ENCODE measurements around the gene TBX20.
A peak's percentile ranks its signal among the peaks of the same experiment; 100 is the strongest.

Gene TBX20

GRCh38 chr7:35253710-35254495 lies at the start of gene TBX20:
TBX20 (minus strand) TSS chr7:35254100; CDS start chr7:35253620, 480 bp downstream.
- no peak within 1 kb of the TSS for H3K27ac Mint-ChIP-seq
- peaks cover 9% of the 10 kb centered on the region for H3K4me1 Mint-ChIP-seq
- ATAC-seq: peak; percentile 64
- H3K4me3 Mint-ChIP-seq: peak within 1 kb of the TSS; percentile 50
- H3K27me3 Mint-ChIP-seq: peaks cover 91% of the 10 kb centered on the region
- peaks cover 8% of the 10 kb centered on the region for H3K36me3 Mint-ChIP-seq (ENCODE audit: low read depth)
- peaks cover 12% of the 10 kb centered on the region for H3K9me3 Mint-ChIP-seq
- peak; percentile 26 for DNase-seq

DNA sequence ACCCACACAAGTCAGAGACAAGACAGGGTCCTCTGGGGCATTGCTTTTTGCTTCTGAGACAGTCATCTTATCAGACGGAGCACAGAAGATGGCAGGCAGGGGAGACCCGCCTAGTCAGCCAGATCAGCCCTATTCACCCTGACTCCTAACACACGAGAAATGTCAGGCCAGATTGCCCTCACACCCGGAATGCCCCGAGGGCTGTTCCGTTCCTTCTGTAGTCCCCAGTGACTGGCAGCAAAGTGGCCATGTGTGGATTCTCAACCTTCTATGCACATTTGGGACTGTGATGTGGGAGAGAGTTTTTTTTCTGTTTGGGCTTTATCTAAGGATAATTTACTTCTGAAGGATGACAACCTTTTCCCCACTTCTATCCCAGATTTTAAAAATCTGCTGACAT lies 35.5 kb upstream of the TBX20 start:
- Mint-ChIP-seq H3K9me3 (peaks cover 12% of the 10 kb centered on the region), H3K27ac (no peak overlapping the region)
- no peak for ATAC-seq

GRCh38 chr7:35286986-35287385 lies 33.1 kb upstream of the TBX20 start:
- Mint-ChIP-seq H3K4me3 (no peak overlapping the region), H3K27me3 (peaks cover 13% of the 10 kb centered on the region), H3K27ac (no peak overlapping the region), H3K4me1 (no peaks in the 10 kb centered on the region), H3K9me3 (peaks cover 8% of the 10 kb centered on the region), H3K36me3 (ENCODE audit: low read depth) (no peaks in the 10 kb centered on the region)
- ATAC-seq: no peak
- DNase-seq: no peak

More for the DNA sequence above, 35.5 kb upstream of the TBX20 start:
- H3K27me3 Mint-ChIP-seq: peaks cover 12% of the 10 kb centered on the region
- H3K4me1 Mint-ChIP-seq: no peaks in the 10 kb centered on the region
- H3K4me3 Mint-ChIP-seq: no peak overlapping the region
- no peaks in the 10 kb centered on the region for H3K36me3 Mint-ChIP-seq (ENCODE audit: low read depth)
- no peak for DNase-seq

DNA sequence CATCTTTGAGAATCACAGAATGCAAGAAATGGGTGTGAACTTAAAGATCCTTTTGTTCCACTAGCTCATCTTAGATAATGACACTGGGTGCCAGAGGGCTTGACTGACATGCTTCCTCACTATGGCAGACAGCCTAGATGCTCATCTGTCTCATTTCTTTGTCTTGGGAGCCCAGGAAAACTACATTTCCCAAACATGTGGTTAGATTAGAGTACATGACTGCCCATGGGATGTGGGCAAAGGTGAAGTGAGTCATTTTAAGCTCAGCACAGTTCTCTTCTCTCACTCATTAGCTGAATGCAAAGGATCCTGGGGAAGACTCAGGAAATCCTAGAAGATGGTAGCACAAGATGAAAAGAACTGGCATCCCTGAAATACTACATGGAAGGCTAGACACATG lies 32.5 kb upstream of the TBX20 start:
- H3K27ac Mint-ChIP-seq: no peak overlapping the region

DNA sequence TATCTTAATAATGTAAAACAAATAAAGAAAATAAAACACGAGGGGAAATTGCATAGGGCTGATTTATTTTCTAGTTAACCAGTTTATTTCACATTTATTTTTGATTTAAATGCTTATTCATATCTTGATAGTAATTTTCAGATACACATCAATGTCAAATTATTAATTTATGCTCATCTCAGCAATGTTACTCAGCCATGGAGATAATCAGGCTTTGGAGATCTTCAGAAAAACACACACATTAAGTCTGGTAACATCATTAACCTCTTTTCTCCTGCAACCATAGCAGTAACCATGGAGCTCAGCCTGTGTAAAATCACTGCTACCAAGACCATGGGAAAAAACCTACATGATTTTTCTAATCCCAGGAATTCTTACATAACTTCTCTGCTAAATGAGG lies 31.9 kb upstream of the TBX20 start:
- peaks cover 13% of the 10 kb centered on the region for H3K27me3 Mint-ChIP-seq
- ATAC-seq (no peak), DNase-seq (no peak)
- H3K4me1 Mint-ChIP-seq: no peaks in the 10 kb centered on the region
- H3K36me3 Mint-ChIP-seq (ENCODE audit: low read depth): no peaks in the 10 kb centered on the region
- H3K4me3 Mint-ChIP-seq: no peak overlapping the region
- H3K9me3 Mint-ChIP-seq: peaks cover 8% of the 10 kb centered on the region
- no peak overlapping the region for H3K27ac Mint-ChIP-seq

More for the DNA sequence above, 32.5 kb upstream of the TBX20 start:
- no peak overlapping the region for H3K4me3 Mint-ChIP-seq
- H3K9me3 Mint-ChIP-seq: peaks cover 8% of the 10 kb centered on the region
- DNase-seq (no peak), ATAC-seq (no peak)
- peaks cover 13% of the 10 kb centered on the region for H3K27me3 Mint-ChIP-seq
- no peaks in the 10 kb centered on the region for H3K4me1 Mint-ChIP-seq
- no peaks in the 10 kb centered on the region for H3K36me3 Mint-ChIP-seq (ENCODE audit: low read depth)

DNA sequence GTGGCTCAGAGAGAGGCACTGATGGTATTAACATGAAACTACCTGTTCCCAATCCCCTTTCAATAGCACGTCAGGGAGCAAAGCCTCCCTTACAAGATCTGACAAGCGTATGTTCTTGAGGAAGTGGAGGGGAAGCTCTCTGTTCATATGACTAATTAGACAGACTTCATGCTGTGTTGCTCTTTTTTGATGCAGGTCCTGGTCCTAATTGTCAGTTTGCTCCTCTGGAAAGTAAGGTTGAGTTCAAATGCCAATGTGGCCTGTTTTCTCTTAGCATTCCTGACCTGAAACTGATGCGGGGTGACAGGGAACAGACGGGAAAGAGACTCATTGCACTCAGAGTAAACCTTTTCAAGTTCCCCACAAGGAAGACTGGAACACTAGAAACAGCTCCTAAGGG lies 27.0 kb upstream of the TBX20 start:
- no peak for DNase-seq
- no peak overlapping the region for H3K27ac Mint-ChIP-seq
- H3K4me1 Mint-ChIP-seq: no peaks in the 10 kb centered on the region
- H3K4me3 Mint-ChIP-seq: no peak overlapping the region
- H3K9me3 Mint-ChIP-seq: no peaks in the 10 kb centered on the region
- no peaks in the 10 kb centered on the region for H3K36me3 Mint-ChIP-seq (ENCODE audit: low read depth)
- ATAC-seq: no peak
- peaks cover 11% of the 10 kb centered on the region for H3K27me3 Mint-ChIP-seq

DNA sequence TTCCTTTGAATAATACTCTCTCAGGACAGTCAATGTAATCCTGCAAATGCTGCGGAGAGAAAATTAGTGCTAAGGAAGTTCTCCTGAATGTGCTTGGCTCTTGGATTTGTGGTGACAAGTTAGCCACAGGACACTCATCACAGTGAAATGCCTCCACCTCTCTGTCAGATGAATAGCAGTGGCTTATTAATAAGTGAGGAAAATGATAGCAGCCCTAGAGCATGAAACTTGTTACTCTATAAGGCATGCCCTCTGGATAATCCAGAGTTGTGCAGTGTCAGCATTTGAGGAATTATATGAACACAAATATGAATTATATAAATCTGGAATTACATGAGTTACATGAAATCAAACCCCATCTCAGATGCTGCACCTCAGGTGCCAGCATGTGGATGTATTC lies 23.5 kb upstream of the TBX20 start:
- H3K9me3 Mint-ChIP-seq: no peaks in the 10 kb centered on the region
- H3K4me3 Mint-ChIP-seq: no peak overlapping the region
- no peaks in the 10 kb centered on the region for H3K36me3 Mint-ChIP-seq (ENCODE audit: low read depth)
- H3K27ac Mint-ChIP-seq: no peak overlapping the region
- H3K27me3 Mint-ChIP-seq: peaks cover 16% of the 10 kb centered on the region
- ATAC-seq (no peak), DNase-seq (no peak)
- H3K4me1 Mint-ChIP-seq: no peaks in the 10 kb centered on the region

DNA sequence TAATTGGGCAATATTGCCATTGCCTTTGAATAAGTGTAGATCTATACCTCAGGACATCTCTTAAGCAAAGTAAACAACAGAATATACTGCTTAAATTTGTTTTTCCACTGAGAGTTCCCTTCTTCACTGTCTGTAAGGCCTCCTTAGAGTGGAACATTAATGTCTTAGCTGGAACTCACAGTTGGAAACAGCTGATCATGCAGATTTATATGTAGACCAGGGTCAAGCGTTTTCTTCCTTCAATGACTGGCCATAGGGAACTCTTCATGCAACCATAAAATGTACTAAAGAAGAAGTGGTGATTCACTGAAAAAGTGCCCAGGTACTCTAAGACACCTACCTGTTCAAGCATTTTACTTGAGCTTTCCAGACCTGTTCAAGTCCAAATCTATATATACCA lies 18.3 kb upstream of the TBX20 start:
- Mint-ChIP-seq H3K9me3 (no peaks in the 10 kb centered on the region), H3K4me3 (no peak overlapping the region), H3K27ac (no peak overlapping the region), H3K36me3 (ENCODE audit: low read depth) (no peaks in the 10 kb centered on the region), H3K4me1 (no peaks in the 10 kb centered on the region), H3K27me3 (peaks cover 15% of the 10 kb centered on the region)
- ATAC-seq: no peak
- DNase-seq: no peak

DNA sequence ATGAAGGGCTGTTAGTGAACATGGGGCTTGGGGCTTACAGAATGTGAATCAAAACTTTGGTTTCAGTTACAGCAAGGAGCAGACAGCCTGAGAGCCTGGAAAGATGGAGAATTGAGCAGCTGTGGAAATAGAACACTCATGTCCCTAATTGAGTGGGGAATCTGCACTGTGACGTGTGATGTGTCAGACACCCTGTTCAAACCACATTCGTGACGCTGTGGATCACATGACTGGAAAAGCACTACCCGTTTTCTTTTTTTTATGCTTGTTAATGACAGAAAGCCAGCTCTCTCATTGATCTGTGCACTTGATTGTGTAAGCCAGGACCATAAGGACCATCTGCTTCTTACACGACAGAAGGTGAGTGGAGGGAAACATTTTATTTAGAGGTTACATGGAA lies 15.1 kb upstream of the TBX20 start:
- no peak for ATAC-seq
- H3K36me3 Mint-ChIP-seq (ENCODE audit: low read depth): no peaks in the 10 kb centered on the region

DNA sequence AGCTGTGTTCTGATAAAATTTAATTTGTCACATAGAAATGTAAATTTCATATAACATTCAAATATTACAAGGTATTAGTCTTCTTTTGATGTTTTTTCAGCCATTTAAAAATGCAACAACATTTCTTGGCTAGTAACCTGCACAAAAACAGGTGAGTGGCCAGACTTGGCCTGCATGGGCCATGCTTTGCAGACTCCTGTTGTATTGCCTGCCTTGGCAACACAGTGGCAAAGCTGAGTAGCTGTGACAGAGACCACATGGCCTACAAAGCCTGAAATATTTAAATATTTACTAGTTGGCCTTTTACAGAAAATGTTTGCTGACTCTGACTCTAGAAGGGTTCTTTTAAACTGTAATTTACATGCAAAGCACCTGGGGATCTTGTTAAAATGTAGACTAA lies 13.5 kb upstream of the TBX20 start:
- Mint-ChIP-seq H3K36me3 (ENCODE audit: low read depth) (no peaks in the 10 kb centered on the region), H3K27me3 (peaks cover 38% of the 10 kb centered on the region)

More for the DNA sequence above, 15.1 kb upstream of the TBX20 start:
- no peak for DNase-seq
- no peak overlapping the region for H3K4me3 Mint-ChIP-seq
- H3K27ac Mint-ChIP-seq: no peak overlapping the region
- no peaks in the 10 kb centered on the region for H3K4me1 Mint-ChIP-seq
- no peaks in the 10 kb centered on the region for H3K9me3 Mint-ChIP-seq
- peaks cover 28% of the 10 kb centered on the region for H3K27me3 Mint-ChIP-seq

GRCh38 chr7:35263396-35263795 lies 9.5 kb upstream of the TBX20 start:
- H3K27me3 Mint-ChIP-seq: peaks cover 66% of the 10 kb centered on the region
- DNase-seq (no peak), ATAC-seq (no peak)
- H3K27ac Mint-ChIP-seq: no peak overlapping the region
- no peak overlapping the region for H3K4me3 Mint-ChIP-seq
- H3K9me3 Mint-ChIP-seq: no peaks in the 10 kb centered on the region
- peaks cover 2% of the 10 kb centered on the region for H3K36me3 Mint-ChIP-seq (ENCODE audit: low read depth)
- peaks cover 3% of the 10 kb centered on the region for H3K4me1 Mint-ChIP-seq

More for the DNA sequence above, 13.5 kb upstream of the TBX20 start:
- ATAC-seq (no peak), DNase-seq (no peak)
- no peaks in the 10 kb centered on the region for H3K4me1 Mint-ChIP-seq
- no peaks in the 10 kb centered on the region for H3K9me3 Mint-ChIP-seq
- H3K27ac Mint-ChIP-seq: no peak overlapping the region
- no peak overlapping the region for H3K4me3 Mint-ChIP-seq

- Mint-ChIP-seq H3K36me3 (ENCODE audit: low read depth) (peaks cover 3% of the 10 kb centered on the region), H3K4me1 (peaks cover 4% of the 10 kb centered on the region), H3K9me3 (peaks cover under 1% of the 10 kb centered on the region), H3K27me3 (peaks cover 79% of the 10 kb centered on the region), H3K27ac (no peak overlapping the region), H3K4me3 (no peak overlapping the region)
- ATAC-seq (no peak), DNase-seq (no peak)
Observed at GRCh38 chr7:35261476-35262285, 7.8 kb upstream of the TBX20 start.

DNA sequence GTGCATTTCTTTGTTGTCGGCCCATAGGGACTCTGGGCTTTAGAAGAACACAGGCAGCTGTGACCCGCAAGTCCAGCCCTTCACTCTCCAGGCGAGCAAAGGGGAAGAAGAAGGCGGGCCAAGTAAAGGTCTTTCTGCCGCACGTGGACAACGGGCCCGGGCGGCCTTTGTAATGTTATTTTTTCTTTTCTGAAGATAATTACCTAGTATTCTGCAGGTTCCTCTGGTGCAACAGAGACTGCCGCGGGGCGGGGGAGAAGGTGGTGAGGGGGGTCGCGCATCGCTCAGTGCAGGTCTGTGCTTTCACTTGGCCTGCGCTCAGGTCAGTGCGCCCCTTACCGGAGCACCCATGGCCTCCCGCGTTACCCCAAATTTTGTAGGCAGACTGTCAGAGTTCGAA lies 7.1 kb upstream of the TBX20 start:
- peaks cover 84% of the 10 kb centered on the region for H3K27me3 Mint-ChIP-seq
- ATAC-seq (no peak), DNase-seq (no peak)
- H3K36me3 Mint-ChIP-seq (ENCODE audit: low read depth): peaks cover 3% of the 10 kb centered on the region
- peaks cover 4% of the 10 kb centered on the region for H3K4me1 Mint-ChIP-seq
- peaks cover 7% of the 10 kb centered on the region for H3K9me3 Mint-ChIP-seq
- H3K27ac Mint-ChIP-seq: no peak overlapping the region
- no peak overlapping the region for H3K4me3 Mint-ChIP-seq

DNA sequence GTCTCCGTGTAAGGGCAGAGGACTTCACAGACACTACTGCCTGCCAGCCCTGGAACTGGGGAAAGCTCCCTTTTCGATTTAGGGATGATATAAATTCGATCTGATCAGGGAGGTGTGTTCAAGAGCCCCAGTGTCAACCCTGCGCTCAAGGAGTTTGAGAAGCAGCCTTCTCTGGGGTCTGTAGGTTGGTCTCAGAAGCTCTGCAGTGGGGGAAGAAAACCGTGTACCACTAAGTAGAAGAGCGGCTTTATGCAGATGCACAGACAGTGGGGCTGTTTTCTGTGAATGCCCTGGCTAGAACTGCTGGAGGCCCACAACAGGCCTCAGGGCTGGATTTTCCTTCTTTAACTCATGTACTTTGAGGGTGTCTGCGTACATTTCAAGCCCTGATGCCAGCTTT lies 6.3 kb upstream of the TBX20 start:
- no peak for DNase-seq
- H3K4me3 Mint-ChIP-seq: no peak overlapping the region
- peaks cover 12% of the 10 kb centered on the region for H3K9me3 Mint-ChIP-seq
- peaks cover 5% of the 10 kb centered on the region for H3K4me1 Mint-ChIP-seq
- no peak overlapping the region for H3K27ac Mint-ChIP-seq
- peaks cover 84% of the 10 kb centered on the region for H3K27me3 Mint-ChIP-seq
- peaks cover 4% of the 10 kb centered on the region for H3K36me3 Mint-ChIP-seq (ENCODE audit: low read depth)
- no peak for ATAC-seq

- H3K9me3 Mint-ChIP-seq: peaks cover 12% of the 10 kb centered on the region
Observed at GRCh38 chr7:35259523-35259908, 5.6 kb upstream of the TBX20 start.

More at GRCh38 chr7:35259523-35259908, 5.6 kb upstream of the TBX20 start:
- Mint-ChIP-seq H3K27ac (no peak overlapping the region), H3K27me3 (peaks cover 84% of the 10 kb centered on the region), H3K36me3 (ENCODE audit: low read depth) (peaks cover 6% of the 10 kb centered on the region), H3K4me1 (peaks cover 7% of the 10 kb centered on the region), H3K4me3 (no peak overlapping the region)
- DNase-seq (no peak), ATAC-seq (no peak)

Measured in activated naive CD8-positive, alpha-beta T cell treated with anti-CD3 and anti-CD28 coated beads, Interleukin-2, amount 50 U/mL, for 24 hours (primary cell).